Sigmoid colon (tissue), 4 donors: ENCODE data around the gene PEX6.

Experiments used
- CTCF ChIP-seq, 4 experiments: fragments of 450-650 bp in 3 of 4; fragments of 200-600 bp in 1 of 4; IDR thresholded peaks; one replicate each; pipeline ENCODE4 v1.5.1; 2016 to 2019; ENCODE audit warnings: antibody characterized with exemption in 4 of 4, mild to moderate bottlenecking in 3 of 4, moderate library complexity in 2 of 4
- EP300 ChIP-seq, 4 donors: sonication (generic); formaldehyde crosslinking; IDR thresholded peaks; one replicate each; pipeline ENCODE4 v1.6.1; 2017; ENCODE audit warnings: antibody characterized with exemption in 4 of 4
- POLR2A ChIP-seq, 2 donors: fragments of 450-650 bp; IDR thresholded peaks; one replicate each; pipeline ENCODE4 v1.6.1; 2016; ENCODE audit warnings: antibody characterized with exemption in 2 of 2, mild to moderate bottlenecking in 2 of 2, moderate library complexity in 2 of 2
- POLR2AphosphoS5 ChIP-seq, 4 donors: sonication (generic); formaldehyde crosslinking; IDR thresholded peaks; one replicate each; pipeline ENCODE4 v1.6.1; 2017; ENCODE audit warnings: antibody characterized with exemption in 4 of 4

DNA sequence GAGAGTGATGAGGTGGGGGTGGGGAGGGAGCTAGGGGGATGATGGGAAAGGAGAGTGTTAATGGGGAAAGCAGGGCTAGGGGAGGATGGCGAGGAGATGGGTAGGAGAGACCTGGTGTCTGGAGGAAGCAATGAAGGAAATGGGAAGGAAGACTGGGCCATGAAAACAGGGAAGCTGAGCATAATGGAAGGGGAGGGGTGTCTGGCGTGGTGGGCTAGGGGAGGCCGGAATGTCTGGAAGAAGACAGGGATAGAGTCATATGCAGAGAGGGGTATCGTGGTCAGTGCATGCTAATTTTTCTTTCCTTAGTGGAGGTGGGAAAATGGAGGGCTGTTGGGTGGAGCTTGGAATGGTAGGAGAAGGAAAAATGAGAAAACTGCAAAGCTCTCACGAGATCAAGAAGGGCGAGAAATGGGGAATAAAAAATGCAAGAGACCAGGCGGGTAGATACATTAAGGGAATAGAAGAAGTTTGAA is 35.5 kb upstream of the PEX6 start:
- TF ChIP-seq POLR2AphosphoS5 (IDR thresholded peaks at IDR 0.05) = no peak
- no peak for TF ChIP-seq CTCF (IDR thresholded peaks at IDR 0.05)
- TF ChIP-seq POLR2A (IDR thresholded peaks at IDR 0.05) = no peak
- TF ChIP-seq EP300 (IDR thresholded peaks at IDR 0.05) = no peak
